HepG2 (cell line): ENCODE measurements around the gene DPEP1. TPM values are rescaled to one million over a fixed set of nuclear protein-coding genes. Genes with fewer than 3 reads are reported as not detected.
A peak's percentile ranks its signal among the peaks of the same experiment; 100 is the strongest.

Source experiments
- CHD2 ChIP-seq: IDR thresholded peaks from 2 replicates; pipeline ENCODE4 v1.6.1; 2011; ENCODE audit warnings: low read depth, low read length, improper control_type of control experiment
- FOXO4 ChIP-seq: sonication (generic); formaldehyde crosslinking; conservative IDR thresholded peaks from 2 replicates; pipeline ENCODE4 v1.8.1; 2023; ENCODE audit warnings: missing genetic modification reagents
- HES4 ChIP-seq: sonication (generic); formaldehyde crosslinking; IDR thresholded peaks from 2 replicates; pipeline ENCODE4 v1.9.0; 2021; ENCODE audit warnings: mild to moderate bottlenecking, missing genetic modification reagents, borderline replicate concordance
- KAT7 ChIP-seq: IDR thresholded peaks from 2 replicates; pipeline ENCODE4 v1.6.1; 2018; ENCODE audit warnings: borderline replicate concordance, missing compliant biosample characterization
- MED13 ChIP-seq: sonication (generic); formaldehyde crosslinking; IDR thresholded peaks from 2 replicates; pipeline ENCODE4 v1.5.0; 2020; ENCODE audit warnings: missing genetic modification reagents
- PATZ1 ChIP-seq: sonication (generic); formaldehyde crosslinking; IDR thresholded peaks from 2 replicates; pipeline ENCODE4 v1.4.0; 2020; ENCODE audit warnings: missing genetic modification reagents
- PHF21A ChIP-seq: sonication (generic); formaldehyde crosslinking; IDR thresholded peaks from 2 replicates; pipeline ENCODE4 v1.5.0; 2020; ENCODE audit warnings: mild to moderate bottlenecking, missing genetic modification reagents
- PPARG ChIP-seq: conservative IDR thresholded peaks from 2 replicates; pipeline ENCODE4 v1.6.1; 2016; ENCODE audit warnings: missing biosample characterization, missing genetic modification reagents
- TARDBP ChIP-seq: sonication (generic); formaldehyde crosslinking; IDR thresholded peaks from 2 replicates; pipeline ENCODE4 v1.8.0; 2022; ENCODE audit warnings: mild to moderate bottlenecking, missing genetic modification reagents
- ZFP36L2 ChIP-seq: sonication (generic); formaldehyde crosslinking; IDR thresholded peaks from 2 replicates; pipeline ENCODE4 v1.4.0; 2020; ENCODE audit warnings: missing genetic modification reagents
- ZFP37 ChIP-seq: sonication (generic); formaldehyde crosslinking; IDR thresholded peaks from 2 replicates; pipeline ENCODE4 v1.4.0; 2020; ENCODE audit warnings: missing genetic modification reagents, borderline replicate concordance
- polyA plus RNA-seq, 8 experiments: library from polyadenylated mRNA; depleted of rRNA in 3 of 8; stranded (reverse) in 7 of 8; unstranded in 1 of 8; fragments of >200 nt; fragmentation: Illumina TruSeq in 4 of 8; extraction: Trizol in 4 of 8; gene quantifications; 2 replicates each; pipeline versions ENCODE4 v1.2.1 to v1.2.3, GENCODE V29; 2011 to 2016; ENCODE audit warnings: low read depth in 4 of 8, missing spikeins in 1 of 8, mixed read lengths in 1 of 8; ENCODE audit not compliant: insufficient read depth in 1 of 8
- total RNA-seq, 5 experiments: library from RNA; depleted of rRNA; stranded (reverse); fragments of >200 nt; fragmentation: Illumina TruSeq; extraction: Trizol; gene quantifications; 2 replicates each; pipeline ENCODE4 v1.2.3, GENCODE V29; 2016; ENCODE audit warnings: low read depth in 1 of 5
- TF ChIP-seq, protein P1 (sequence below): sonication (generic); formaldehyde crosslinking; IDR thresholded peaks from 2 replicates; pipeline ENCODE4 v1.5.1; 2020; ENCODE audit warnings: mild to moderate bottlenecking, missing genetic modification reagents, borderline replicate concordance
- TF ChIP-seq, protein P2 (sequence below): sonication (generic); formaldehyde crosslinking; IDR thresholded peaks from 2 replicates; pipeline ENCODE4 v1.4.0; 2020; ENCODE audit warnings: missing genetic modification reagents
- TF ChIP-seq, protein P3 (sequence below): sonication (generic); formaldehyde crosslinking; IDR thresholded peaks from 2 replicates; pipeline ENCODE4 v1.4.0; 2020; ENCODE audit warnings: mild to moderate bottlenecking, missing genetic modification reagents
- TF ChIP-seq, protein P4 (sequence below): IDR thresholded peaks from 2 replicates; pipeline ENCODE4 v1.6.1; 2016; ENCODE audit warnings: mild to moderate bottlenecking, missing biosample characterization, missing genetic modification reagents

The DPEP1 gene
- total and polyA plus RNA-seq, 2 of the 13 experiments (the other 11 are each of a cell fraction or from before 2014, with no cell fraction given), result 37.6 to 52.2 TPM

- TF ChIP-seq, protein P1, sequence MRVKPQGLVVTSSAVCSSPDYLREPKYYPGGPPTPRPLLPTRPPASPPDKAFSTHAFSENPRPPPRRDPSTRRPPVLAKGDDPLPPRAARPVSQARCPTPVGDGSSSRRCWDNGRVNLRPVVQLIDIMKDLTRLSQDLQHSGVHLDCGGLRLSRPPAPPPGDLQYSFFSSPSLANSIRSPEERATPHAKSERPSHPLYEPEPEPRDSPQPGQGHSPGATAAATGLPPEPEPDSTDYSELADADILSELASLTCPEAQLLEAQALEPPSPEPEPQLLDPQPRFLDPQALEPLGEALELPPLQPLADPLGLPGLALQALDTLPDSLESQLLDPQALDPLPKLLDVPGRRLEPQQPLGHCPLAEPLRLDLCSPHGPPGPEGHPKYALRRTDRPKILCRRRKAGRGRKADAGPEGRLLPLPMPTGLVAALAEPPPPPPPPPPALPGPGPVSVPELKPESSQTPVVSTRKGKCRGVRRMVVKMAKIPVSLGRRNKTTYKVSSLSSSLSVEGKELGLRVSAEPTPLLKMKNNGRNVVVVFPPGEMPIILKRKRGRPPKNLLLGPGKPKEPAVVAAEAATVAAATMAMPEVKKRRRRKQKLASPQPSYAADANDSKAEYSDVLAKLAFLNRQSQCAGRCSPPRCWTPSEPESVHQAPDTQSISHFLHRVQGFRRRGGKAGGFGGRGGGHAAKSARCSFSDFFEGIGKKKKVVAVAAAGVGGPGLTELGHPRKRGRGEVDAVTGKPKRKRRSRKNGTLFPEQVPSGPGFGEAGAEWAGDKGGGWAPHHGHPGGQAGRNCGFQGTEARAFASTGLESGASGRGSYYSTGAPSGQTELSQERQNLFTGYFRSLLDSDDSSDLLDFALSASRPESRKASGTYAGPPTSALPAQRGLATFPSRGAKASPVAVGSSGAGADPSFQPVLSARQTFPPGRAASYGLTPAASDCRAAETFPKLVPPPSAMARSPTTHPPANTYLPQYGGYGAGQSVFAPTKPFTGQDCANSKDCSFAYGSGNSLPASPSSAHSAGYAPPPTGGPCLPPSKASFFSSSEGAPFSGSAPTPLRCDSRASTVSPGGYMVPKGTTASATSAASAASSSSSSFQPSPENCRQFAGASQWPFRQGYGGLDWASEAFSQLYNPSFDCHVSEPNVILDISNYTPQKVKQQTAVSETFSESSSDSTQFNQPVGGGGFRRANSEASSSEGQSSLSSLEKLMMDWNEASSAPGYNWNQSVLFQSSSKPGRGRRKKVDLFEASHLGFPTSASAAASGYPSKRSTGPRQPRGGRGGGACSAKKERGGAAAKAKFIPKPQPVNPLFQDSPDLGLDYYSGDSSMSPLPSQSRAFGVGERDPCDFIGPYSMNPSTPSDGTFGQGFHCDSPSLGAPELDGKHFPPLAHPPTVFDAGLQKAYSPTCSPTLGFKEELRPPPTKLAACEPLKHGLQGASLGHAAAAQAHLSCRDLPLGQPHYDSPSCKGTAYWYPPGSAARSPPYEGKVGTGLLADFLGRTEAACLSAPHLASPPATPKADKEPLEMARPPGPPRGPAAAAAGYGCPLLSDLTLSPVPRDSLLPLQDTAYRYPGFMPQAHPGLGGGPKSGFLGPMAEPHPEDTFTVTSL (CRISPR knock-in tag), result peak; percentile 75; the same call in 1 of the 2 replicates
- peak; percentile 71 for TF ChIP-seq PPARG (CRISPR knock-in tag)
- TF ChIP-seq, protein P2, sequence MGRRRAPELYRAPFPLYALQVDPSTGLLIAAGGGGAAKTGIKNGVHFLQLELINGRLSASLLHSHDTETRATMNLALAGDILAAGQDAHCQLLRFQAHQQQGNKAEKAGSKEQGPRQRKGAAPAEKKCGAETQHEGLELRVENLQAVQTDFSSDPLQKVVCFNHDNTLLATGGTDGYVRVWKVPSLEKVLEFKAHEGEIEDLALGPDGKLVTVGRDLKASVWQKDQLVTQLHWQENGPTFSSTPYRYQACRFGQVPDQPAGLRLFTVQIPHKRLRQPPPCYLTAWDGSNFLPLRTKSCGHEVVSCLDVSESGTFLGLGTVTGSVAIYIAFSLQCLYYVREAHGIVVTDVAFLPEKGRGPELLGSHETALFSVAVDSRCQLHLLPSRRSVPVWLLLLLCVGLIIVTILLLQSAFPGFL (CRISPR knock-in tag), result no peak
- TF ChIP-seq FOXO4 (CRISPR knock-in tag), result no peak
- TF ChIP-seq ZFP37 (CRISPR knock-in tag), result 0 out of 2 replicates have a peak, but pooled peaks have one; percentile 48
- TF ChIP-seq KAT7 (CRISPR knock-in tag), result 0 out of 2 replicates have a peak, but pooled peaks have one; percentile 24
- TF ChIP-seq ZFP36L2 (CRISPR knock-in tag), result no peak
- no peak for TF ChIP-seq HES4 (CRISPR knock-in tag)
- TF ChIP-seq MED13, result no peak
- TF ChIP-seq PATZ1, result peak; percentile 80
- TF ChIP-seq, protein P3, sequence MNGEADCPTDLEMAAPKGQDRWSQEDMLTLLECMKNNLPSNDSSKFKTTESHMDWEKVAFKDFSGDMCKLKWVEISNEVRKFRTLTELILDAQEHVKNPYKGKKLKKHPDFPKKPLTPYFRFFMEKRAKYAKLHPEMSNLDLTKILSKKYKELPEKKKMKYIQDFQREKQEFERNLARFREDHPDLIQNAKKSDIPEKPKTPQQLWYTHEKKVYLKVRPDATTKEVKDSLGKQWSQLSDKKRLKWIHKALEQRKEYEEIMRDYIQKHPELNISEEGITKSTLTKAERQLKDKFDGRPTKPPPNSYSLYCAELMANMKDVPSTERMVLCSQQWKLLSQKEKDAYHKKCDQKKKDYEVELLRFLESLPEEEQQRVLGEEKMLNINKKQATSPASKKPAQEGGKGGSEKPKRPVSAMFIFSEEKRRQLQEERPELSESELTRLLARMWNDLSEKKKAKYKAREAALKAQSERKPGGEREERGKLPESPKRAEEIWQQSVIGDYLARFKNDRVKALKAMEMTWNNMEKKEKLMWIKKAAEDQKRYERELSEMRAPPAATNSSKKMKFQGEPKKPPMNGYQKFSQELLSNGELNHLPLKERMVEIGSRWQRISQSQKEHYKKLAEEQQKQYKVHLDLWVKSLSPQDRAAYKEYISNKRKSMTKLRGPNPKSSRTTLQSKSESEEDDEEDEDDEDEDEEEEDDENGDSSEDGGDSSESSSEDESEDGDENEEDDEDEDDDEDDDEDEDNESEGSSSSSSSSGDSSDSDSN, result peak; percentile 66
- peak; percentile 91 for TF ChIP-seq PHF21A (CRISPR knock-in tag)
- peak; percentile 69; the same call in 1 of the 2 replicates for TF ChIP-seq TARDBP (CRISPR knock-in tag)
- TF ChIP-seq, protein P4, sequence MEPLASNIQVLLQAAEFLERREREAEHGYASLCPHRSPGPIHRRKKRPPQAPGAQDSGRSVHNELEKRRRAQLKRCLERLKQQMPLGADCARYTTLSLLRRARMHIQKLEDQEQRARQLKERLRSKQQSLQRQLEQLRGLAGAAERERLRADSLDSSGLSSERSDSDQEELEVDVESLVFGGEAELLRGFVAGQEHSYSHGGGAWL (CRISPR knock-in tag), result peak; percentile 13; the same call in 1 of the 2 replicates
- TF ChIP-seq CHD2, result no peak
Measured at GRCh38 chr16:89572485-89573205, 40.8 kb upstream of the DPEP1 start (continued).
